ENCODE data around the gene TMEM184A.

TMEM184A gene

GRCh38 chr7:1550005-1550845 lies 5.8 kb downstream of the TMEM184A start:
- DNase-seq: no peak

DNA sequence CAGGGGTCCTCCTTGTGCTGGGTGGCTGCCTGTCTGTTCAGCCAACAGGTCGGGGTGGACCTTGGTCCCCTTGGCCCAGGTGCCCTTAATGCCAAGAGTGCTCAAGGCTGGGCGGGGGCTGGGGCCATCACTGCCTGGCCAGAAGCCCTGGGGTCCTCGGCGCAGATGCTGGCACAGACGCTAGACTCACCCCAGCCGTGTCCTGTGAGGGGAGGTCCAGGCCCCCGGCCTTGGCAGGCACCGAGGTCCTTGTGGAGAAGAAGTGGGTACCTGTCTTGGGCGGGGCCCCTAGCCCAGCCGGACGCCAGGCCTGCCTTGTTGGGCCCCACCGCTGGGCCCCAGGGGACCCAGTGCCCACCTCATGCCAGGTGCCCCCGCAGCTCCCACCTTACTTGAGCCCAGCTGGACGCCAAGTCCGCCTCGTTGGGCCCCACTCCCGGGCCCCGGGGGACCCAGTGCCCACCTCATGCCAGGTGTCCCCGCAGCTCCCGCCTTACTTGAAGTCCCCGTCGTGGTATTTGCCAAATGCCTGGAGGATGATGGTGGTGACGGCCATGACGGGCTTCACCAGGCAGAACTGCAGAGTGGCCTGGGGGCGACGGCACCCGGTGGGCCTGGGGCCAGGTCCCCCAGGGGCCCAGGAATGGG lies 6.5 kb downstream of the TMEM184A start:
- DNase-seq: no peak

DNA sequence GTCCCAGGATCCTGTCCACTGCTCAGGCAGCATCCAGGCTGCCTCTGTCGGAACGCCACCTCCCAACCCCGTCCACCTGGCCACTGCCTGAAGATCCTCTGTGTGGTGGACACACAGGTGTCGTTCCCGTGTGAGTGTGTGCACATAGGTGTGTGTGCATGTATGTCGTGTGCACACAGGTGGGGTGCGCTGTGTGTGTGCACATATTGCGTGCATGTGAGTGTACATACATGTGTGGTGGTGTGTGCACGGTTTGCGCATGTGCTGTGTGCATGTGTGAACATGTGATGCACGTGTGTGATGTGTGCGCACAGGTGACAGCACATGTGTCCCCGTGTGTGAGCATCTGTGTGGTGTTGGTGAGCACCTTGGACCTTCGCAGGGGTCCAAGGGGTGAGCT lies 7.1 kb downstream of the TMEM184A start:
- DNase-seq: no peak

- no peak for DNase-seq
Observed at GRCh38 chr7:1548438-1548831, 7.6 kb downstream of the TMEM184A start.

DNA sequence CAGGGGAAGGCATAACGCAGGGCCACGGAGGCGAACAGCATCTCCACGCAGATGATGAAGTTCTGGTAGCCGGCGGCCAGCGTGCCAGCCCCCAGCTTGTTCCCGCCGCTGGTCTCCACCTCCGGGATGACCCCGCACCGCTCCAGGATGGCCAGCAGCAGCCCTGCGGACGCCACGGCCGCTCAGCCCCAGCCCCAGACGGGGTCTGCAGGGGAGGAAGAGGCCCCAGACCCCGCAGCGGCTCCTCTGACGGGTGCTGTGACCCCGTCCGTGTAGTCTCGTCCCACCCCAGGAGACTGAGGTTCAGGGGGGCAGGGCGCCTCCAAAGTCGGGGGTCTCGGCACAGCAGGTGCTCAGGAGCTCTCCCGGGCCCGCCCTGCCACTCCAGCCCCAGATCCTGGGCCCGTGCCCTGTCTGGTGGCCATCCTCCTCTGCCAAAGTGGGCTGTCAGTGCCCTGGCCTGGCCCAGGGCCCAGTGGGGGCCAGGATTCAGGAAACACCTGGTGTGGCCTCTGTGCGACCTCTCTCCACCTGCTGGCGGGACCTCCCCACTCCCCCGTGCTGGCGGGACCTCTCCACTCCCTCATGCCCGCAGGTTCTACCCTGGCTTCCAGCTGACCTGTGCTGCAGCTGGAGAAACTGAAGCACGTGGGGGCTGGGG lies 8.1 kb downstream of the TMEM184A start:
- no peak for DNase-seq

DNA sequence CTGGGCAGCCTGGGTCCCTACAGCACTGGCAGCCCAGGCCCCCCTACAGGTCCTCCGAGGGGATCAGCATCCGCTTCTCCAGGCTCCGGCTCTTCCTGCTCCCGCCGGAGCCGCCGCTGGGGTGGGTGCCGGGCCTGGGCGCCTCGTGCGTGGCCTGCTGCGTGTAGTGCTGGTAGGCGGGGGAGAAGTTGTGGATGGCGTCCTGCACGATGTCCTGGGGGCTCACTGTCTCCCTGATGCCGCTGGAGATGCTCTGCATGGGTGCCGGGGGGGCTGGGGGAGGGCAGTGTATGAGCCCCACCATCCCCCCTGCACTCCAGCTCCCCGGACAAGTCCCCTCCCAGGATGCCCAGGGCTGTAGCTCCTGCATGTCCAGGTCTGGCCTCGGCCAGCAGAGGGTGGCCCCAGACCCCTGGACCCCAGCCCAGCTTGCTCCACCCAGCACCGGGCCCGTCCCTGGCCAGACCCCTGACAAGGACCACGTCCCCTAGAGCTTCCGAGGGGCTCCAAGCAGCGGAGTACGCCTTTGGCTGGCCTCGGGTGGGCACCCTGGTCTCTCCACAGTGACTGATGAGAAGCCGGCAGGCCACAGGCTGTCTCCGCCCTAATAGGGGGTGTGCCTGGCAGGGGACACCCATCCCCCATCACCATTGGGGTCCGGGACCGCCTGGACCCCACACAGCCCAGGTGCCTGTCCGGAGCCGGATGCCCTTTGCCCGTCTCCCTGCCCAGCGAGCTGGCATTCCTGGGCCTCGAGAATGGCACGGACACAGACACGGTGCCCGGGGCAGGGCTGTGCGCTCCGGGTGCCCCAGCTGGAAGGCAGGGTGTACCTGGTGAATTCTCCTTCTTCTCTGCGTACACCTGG lies 8.9 kb downstream of the TMEM184A start:
- DNase-seq: no peak

- no peak for DNase-seq
Observed at GRCh38 chr7:1546274-1546908, 9.6 kb downstream of the TMEM184A start.

- DNase-seq: no peak
Observed at GRCh38 chr7:1545417-1546246, 10.4 kb downstream of the TMEM184A start.

GRCh38 chr7:1544896-1545416 lies 11.0 kb downstream of the TMEM184A start:
- DNase-seq: no peak

DNA sequence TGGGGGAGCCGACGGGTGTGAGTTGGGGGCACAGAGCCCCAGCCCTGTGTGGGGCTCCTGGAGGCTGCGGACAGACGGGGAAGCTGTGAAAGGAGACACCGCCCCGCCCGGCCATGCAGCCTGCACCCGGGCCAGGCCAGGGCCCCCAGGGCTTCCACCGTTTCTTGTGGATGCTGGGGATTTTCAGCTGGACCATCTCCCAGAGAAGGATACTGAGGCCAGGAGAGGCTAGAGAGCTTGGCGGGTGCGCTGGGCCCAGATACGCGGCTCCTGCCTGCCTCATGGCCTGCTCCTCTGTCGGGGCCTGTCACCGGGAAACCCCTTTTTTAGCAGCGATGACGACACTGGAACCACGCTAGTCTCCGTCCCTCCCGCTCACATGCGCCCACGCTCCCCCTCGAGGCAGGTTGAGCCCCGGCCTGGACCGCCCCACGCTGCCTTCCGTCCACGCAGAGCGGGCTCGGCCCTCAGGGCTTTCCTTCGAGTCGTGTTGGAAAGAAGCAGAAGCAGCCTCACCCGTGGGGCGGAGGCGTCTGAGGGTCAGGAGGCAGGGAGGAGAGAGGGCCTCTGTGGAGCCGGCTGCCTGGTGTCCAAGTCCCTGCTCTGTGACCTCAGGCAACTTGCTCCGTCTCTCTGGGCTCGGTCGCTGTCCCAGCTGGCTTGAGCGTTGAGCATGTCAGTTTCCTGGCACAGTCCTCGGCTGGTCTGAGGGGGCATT lies 11.7 kb downstream of the TMEM184A start:
- no peak for DNase-seq

- no peak for DNase-seq
Observed at GRCh38 chr7:1543826-1544177, 12.2 kb downstream of the TMEM184A start.

DNA sequence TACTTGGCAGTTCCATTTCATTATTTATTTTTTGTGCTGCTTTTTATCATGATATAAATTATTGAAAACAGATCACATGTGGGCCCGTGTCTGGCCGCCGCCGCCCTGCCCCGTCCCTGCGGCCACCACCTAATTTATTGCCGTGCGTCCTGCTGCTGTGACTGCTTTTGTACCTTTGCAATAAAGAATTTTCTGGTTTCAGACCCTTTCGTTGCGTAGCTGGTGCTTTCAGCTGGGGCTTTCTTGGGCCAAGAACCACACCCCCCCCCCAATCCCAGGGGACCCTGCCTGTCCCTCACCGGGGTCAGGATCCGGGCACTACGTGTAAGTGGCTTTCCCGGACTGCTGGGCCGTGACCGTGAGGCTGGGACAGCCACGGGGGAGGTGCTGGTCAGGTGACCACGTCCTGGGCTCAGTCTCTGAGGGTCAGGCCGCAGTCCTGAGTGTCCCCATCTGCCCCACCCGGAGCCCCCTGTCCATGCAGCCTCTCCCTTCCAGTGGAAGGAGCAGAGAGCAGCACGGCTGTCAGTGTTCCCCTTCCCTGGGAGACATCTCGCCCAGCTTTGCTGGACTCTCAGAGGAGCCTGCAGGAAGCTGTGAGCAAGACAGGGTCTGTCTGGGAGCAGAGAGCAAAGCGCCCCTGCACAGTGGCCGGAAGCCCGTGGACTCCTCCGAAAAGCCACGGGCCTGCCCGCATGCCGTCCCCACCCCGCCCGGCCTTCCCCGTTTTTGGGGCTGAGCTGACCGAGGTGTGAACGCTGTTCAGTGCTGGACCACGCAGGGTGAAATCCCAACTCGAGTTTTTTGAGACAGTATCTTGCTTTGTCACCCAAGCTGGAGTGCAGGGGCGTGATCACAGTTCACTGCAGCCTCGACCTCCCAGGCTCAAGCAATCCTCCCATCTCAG lies 12.9 kb downstream of the TMEM184A start:
- DNase-seq: no peak

DNA sequence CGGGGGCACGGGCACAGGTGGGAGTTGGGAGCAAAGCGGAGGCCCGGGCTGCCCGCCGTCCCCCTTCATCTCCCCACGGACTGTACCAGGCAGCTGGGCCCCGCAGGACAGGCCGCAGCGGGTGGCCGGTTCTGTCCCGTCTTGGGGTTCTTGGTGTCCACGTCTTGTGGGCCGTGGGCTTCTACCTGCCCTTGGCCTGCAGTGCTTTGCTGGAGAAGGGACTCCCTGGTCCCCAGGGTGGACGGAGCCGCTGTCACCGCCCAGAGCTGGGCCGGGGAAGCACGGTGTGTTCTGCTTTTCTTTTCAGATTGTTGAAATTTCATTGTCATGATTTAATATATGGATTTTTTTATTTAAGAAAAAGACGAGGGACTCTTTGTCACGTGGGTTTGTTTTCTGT lies 13.7 kb downstream of the TMEM184A start:
- no peak for DNase-seq

- DNase-seq: no peak
Observed at GRCh38 chr7:1541431-1542162, 14.4 kb downstream of the TMEM184A start.

- DNase-seq: no peak
Observed at GRCh38 chr7:1540776-1541271, 15.2 kb downstream of the TMEM184A start.

GRCh38 chr7:1539882-1540775 lies 15.9 kb downstream of the TMEM184A start:
- no peak for DNase-seq

- no peak for DNase-seq
Observed at GRCh38 chr7:1539181-1539881, 16.7 kb downstream of the TMEM184A start.

All from CD4-positive, alpha-beta T cell treated with Interferon alpha-2 for 1 hour (primary cell).